Smooth muscle cell (in vitro differentiated cells): ENCODE measurements around the gene VWF. TPM values are rescaled to one million over a fixed set of nuclear protein-coding genes. Genes with fewer than 3 reads are reported as not detected.
"Not testable (repeated sequence)": the region's sequence is repeated elsewhere in the genome, so short reads cannot be mapped to it uniquely, and the experiment has no call there.

ENCODE experiments used
- DNase-seq: peaks from one replicate; lab custom pipeline; 2025; ENCODE audit not compliant: unreplicated experiment; lab: John Stamatoyannopoulos, UW
- H2AFZ ChIP-seq: fragments of 200-600 bp; sonication (generic); 2 replicates; pipeline ENCODE4 v1.6.0; 2016; ENCODE audit warnings: antibody characterized with exemption, low read depth, mild to moderate bottlenecking
- H3F3A ChIP-seq: fragments of 200-600 bp; sonication (generic); 2 replicates; pipeline ENCODE4 v1.6.0; 2017; ENCODE audit warnings: antibody characterized with exemption, low read depth
- H3K27ac ChIP-seq: fragments of 200-600 bp; sonication (generic); 2 replicates; pipeline ENCODE4 v1.5.1; 2016; ENCODE audit warnings: low read depth, mild to moderate bottlenecking
- H3K27me3 ChIP-seq: fragments of 200-600 bp; sonication (generic); 2 replicates; pipeline ENCODE4 v1.6.1; 2016; ENCODE audit warnings: low read depth, mild to moderate bottlenecking
- H3K36me3 ChIP-seq: fragments of 200-600 bp; sonication (generic); 2 replicates; pipeline ENCODE4 v1.5.1; 2016; ENCODE audit warnings: low read depth
- H3K4me1 ChIP-seq: fragments of 200-600 bp; sonication (generic); 2 replicates; pipeline ENCODE4 v1.5.1; 2016; ENCODE audit warnings: low read depth
- H3K4me2 ChIP-seq: fragments of 200-600 bp; sonication (generic); 2 replicates; pipeline ENCODE4 v1.6.0; 2016; ENCODE audit warnings: mild to moderate bottlenecking
- H3K4me3 ChIP-seq: fragments of 200-600 bp; sonication (generic); 2 replicates; pipeline ENCODE4 v1.5.1; 2016; ENCODE audit warnings: mild to moderate bottlenecking
- H3K79me2 ChIP-seq: fragments of 200-600 bp; sonication (generic); 2 replicates; pipeline ENCODE4 v1.6.0; 2016; ENCODE audit warnings: low read depth, mild to moderate bottlenecking
- H3K9ac ChIP-seq: fragments of 200-600 bp; sonication (generic); 2 replicates; pipeline ENCODE4 v1.6.0; 2016; ENCODE audit warnings: low read depth
- H3K9me3 ChIP-seq: fragments of 200-600 bp; sonication (generic); replicated peaks from 2 replicates; pipeline ENCODE4 v1.5.1; 2016; ENCODE audit warnings: low read depth
- H4K20me1 ChIP-seq: fragments of 200-600 bp; sonication (generic); 2 replicates; pipeline ENCODE4 v1.6.0; 2016; ENCODE audit warnings: low read depth
- CTCF ChIP-seq: fragments of 200-600 bp; sonication (generic); IDR thresholded peaks from 2 replicates; pipeline ENCODE4 v1.5.1; 2017; ENCODE audit warnings: borderline replicate concordance, mild to moderate bottlenecking, antibody characterized with exemption; ENCODE audit not compliant: insufficient read depth, poor library complexity, severe bottlenecking
- WGBS: methylation state at CpG from one replicate; pipeline ENCODE4 v1.1.7; 2016; ENCODE audit warnings: low lambda C conversion rate; 5-methylcytosine and 5-hydroxymethylcytosine counted together
- polyA plus RNA-seq: library from polyadenylated mRNA; unstranded; fragments of >200 nt; fragmentation: Nextera tagmentation; extraction: Ambion mirVana; gene quantifications from 2 replicates; pipeline ENCODE4 v1.2.1, GENCODE V29; 2016
- total RNA-seq: library from RNA; depleted of rRNA; stranded (reverse); fragments of >200 nt; gene quantifications from 2 replicates; pipeline ENCODE4 v1.2.3, GENCODE V29; 2014

VWF gene
- total and polyA plus RNA-seq, 2 experiments from 2014 or later, result 0.19 TPM; not detected in 1

- DNase-seq, result no peak
- Histone ChIP-seq H3F3A (peaks cover 5% of the 10 kb centered on the region), H2AFZ (no peak overlapping the region), H3K79me2 (no peaks in the 10 kb centered on the region), H4K20me1 (no peaks in the 10 kb centered on the region), H3K9me3 (no peaks in the 10 kb centered on the region), H3K27ac (no peak overlapping the region), H3K4me2 (no peak overlapping the region), H3K36me3 (no peaks in the 10 kb centered on the region), H3K4me3 (no peak overlapping the region), H3K27me3 (no peaks in the 10 kb centered on the region), H3K9ac (no peak overlapping the region), H3K4me1 (no peaks in the 10 kb centered on the region)
- 92% methylated on average over 11 of the region's 11 CpGs for WGBS
- TF ChIP-seq CTCF, result no peak
Observed at GRCh38 chr12:6158749-6159148, 34.3 kb upstream of the VWF start.

- H2AFZ ChIP-seq, result peak overlapping the region; percentile 30
- no peak for DNase-seq
- no peak for TF ChIP-seq CTCF
- WGBS, result 18% methylated on average over 4 of the region's 4 CpGs
- no peak overlapping the region for H3K4me3 ChIP-seq
- H3K27me3 ChIP-seq, result no peaks in the 10 kb centered on the region
- H4K20me1 ChIP-seq, result no peaks in the 10 kb centered on the region
- no peak overlapping the region for H3K9ac ChIP-seq
- H3K9me3 ChIP-seq, result no peaks in the 10 kb centered on the region
- H3K79me2 ChIP-seq, result no peaks in the 10 kb centered on the region
- H3K36me3 ChIP-seq, result no peaks in the 10 kb centered on the region
- H3K4me1 ChIP-seq, result no peaks in the 10 kb centered on the region
- peak overlapping the region; percentile 9 for H3K4me2 ChIP-seq
- H3F3A ChIP-seq, result peaks cover 5% of the 10 kb centered on the region
- peak overlapping the region; percentile 41 for H3K27ac ChIP-seq
Observed at GRCh38 chr12:6158255-6158654, 33.8 kb upstream of the VWF start.

- H3K4me2 ChIP-seq, result no peak overlapping the region
- no peaks in the 10 kb centered on the region for H3K9me3 ChIP-seq
- H3K79me2 ChIP-seq, result no peaks in the 10 kb centered on the region
- no peaks in the 10 kb centered on the region for H3K4me1 ChIP-seq
- 97% methylated on average over 4 of the region's 4 CpGs for WGBS
- no peak overlapping the region for H3K4me3 ChIP-seq
- no peak overlapping the region for H3K27ac ChIP-seq
- H4K20me1 ChIP-seq, result no peaks in the 10 kb centered on the region
- no peaks in the 10 kb centered on the region for H3K36me3 ChIP-seq
- no peaks in the 10 kb centered on the region for H3K27me3 ChIP-seq
- H2AFZ ChIP-seq, result no peak overlapping the region
- DNase-seq, result no peak
- peaks cover 5% of the 10 kb centered on the region for H3F3A ChIP-seq
- no peak for TF ChIP-seq CTCF
- no peak overlapping the region for H3K9ac ChIP-seq
Observed at GRCh38 chr12:6157482-6157881, 33.0 kb upstream of the VWF start.

GRCh38 chr12:6154730-6155459, 30.4 kb upstream of the VWF start:
- H3K9ac ChIP-seq, result no peak overlapping the region
- no peaks in the 10 kb centered on the region for H3K4me1 ChIP-seq
- H3K79me2 ChIP-seq, result no peaks in the 10 kb centered on the region
- 59% methylated on average over 15 of the region's 15 CpGs for WGBS
- DNase-seq, result no peak
- H4K20me1 ChIP-seq, result no peaks in the 10 kb centered on the region
- no peaks in the 10 kb centered on the region for H3K9me3 ChIP-seq
- peaks cover 5% of the 10 kb centered on the region for H3F3A ChIP-seq
- H3K36me3 ChIP-seq, result no peaks in the 10 kb centered on the region
- H3K27me3 ChIP-seq, result no peaks in the 10 kb centered on the region
- TF ChIP-seq CTCF, result no peak
- H2AFZ ChIP-seq, result peak overlapping the region; percentile 41
- H3K4me2 ChIP-seq, result no peak overlapping the region
- no peak overlapping the region for H3K4me3 ChIP-seq
- no peak overlapping the region for H3K27ac ChIP-seq

GRCh38 chr12:6148722-6149121, 24.3 kb upstream of the VWF start:
- WGBS, result 98% methylated on average over 15 of the region's 15 CpGs

More at GRCh38 chr12:6148722-6149121, 24.3 kb upstream of the VWF start:
- not testable (repeated sequence) for H3K79me2 ChIP-seq, H3K9ac ChIP-seq, DNase-seq, H3F3A ChIP-seq, H3K4me3 ChIP-seq, H3K4me2 ChIP-seq, H4K20me1 ChIP-seq, H2AFZ ChIP-seq, H3K36me3 ChIP-seq, H3K27ac ChIP-seq, H3K9me3 ChIP-seq, H3K4me1 ChIP-seq, H3K27me3 ChIP-seq
